Kidney (tissue), 14 donors: ENCODE data around the gene FRAS1. TPM values are rescaled to one million over a fixed set of nuclear protein-coding genes. Genes with fewer than 3 reads are reported as not detected.

Source experiments
- DNase-seq, 5 donors: peaks; one replicate each; pipeline ENCODE4 v3.0.0-alpha.2; 2013 to 2020
- FAIRE-seq: peaks from 2 replicates; lab custom pipeline; 2012; peaks lifted over from hg19 to GRCh38; lab: Jason Lieb, UNC
- H3K27ac ChIP-seq, 2 donors: one replicate each; pipeline ENCODE4 v1.7.0; 2013; ENCODE audit warnings: low read depth in 2 of 2, low read length in 2 of 2, inconsistent platforms in 1 of 2
- H3K27me3 ChIP-seq: one replicate; pipeline ENCODE4 v1.7.1; 2013; ENCODE audit warnings: low read length, inconsistent platforms; ENCODE audit not compliant: control insufficient read depth, insufficient read depth
- H3K36me3 ChIP-seq, 3 donors: one replicate each; pipeline versions ENCODE4 v1.7.0 to v1.7.1; 2013; ENCODE audit warnings: low read length in 3 of 3, control low read depth in 1 of 3, inconsistent platforms in 1 of 3; ENCODE audit not compliant: insufficient read depth in 3 of 3, control insufficient read depth in 2 of 3
- H3K4me1 ChIP-seq, 3 donors: one replicate each; pipeline versions ENCODE4 v1.7.0 to v1.7.1; 2013; ENCODE audit warnings: low read length in 3 of 3, inconsistent platforms in 1 of 3, low read depth in 1 of 3; ENCODE audit not compliant: control insufficient read depth in 2 of 3, insufficient read depth in 2 of 3
- H3K4me3 ChIP-seq, 3 donors: one replicate each; pipeline versions ENCODE4 v1.7.0 to v1.8.1; 2013; ENCODE audit warnings: low read length in 3 of 3, control low read depth in 1 of 3, inconsistent platforms in 1 of 3
- H3K9ac ChIP-seq, 3 donors: one replicate each; pipeline versions ENCODE4 v1.7.0 to v1.7.1; 2013; ENCODE audit warnings: low read length in 3 of 3, control low read depth in 1 of 3, inconsistent platforms in 1 of 3
- H3K9me3 ChIP-seq, 3 donors: one replicate each; pipeline versions ENCODE4 v1.7.0 to v1.7.1; 2013; ENCODE audit warnings: low read length in 3 of 3, control low read depth in 1 of 3, inconsistent platforms in 1 of 3; ENCODE audit not compliant: control insufficient read depth in 2 of 3, insufficient read depth in 1 of 3
- intact Hi-C: fragments of 100-400 bp; cut with DNase I; formaldehyde crosslinking; loops from one replicate; pipeline ENCODE4 v1.11.1; 2022
- polyA plus RNA-seq: library from polyadenylated mRNA; stranded (reverse); fragments of 350-450 nt; fragmentation: Illumina TruSeq; extraction: RNeasy Lipid Tissue Mini Kit (QIAGEN cat#74804); gene quantifications from one replicate; pipeline ENCODE4 v1.2.3, GENCODE V29; 2014; ENCODE audit warnings: low read depth, low replicate concordance; ENCODE audit not compliant: insufficient read depth
- total RNA-seq: library from RNA; stranded (reverse); fragmentation: NEBNext Ultra II Directional; extraction: Animal tissue kit (Norgen Biotek cat#: 25700); gene quantifications from one replicate; pipeline ENCODE4 v1.2.1, GENCODE V29; 2021
- TF ChIP-seq, protein P1 (sequence below): IDR thresholded peaks from 3 replicates; pipeline ENCODE4 v1.5.1; 2012; ENCODE audit warnings: mild to moderate bottlenecking, moderate library complexity, borderline replicate concordance; ENCODE audit not compliant: insufficient read depth; ENCODE audit errors: extremely low read depth
- donor health status: control.
- donor health status: control.
- donor health status: control.
- donor health status: control.
- donor health status: control.
- donor health status: DM: yes; HTN: yes; CAD: no.
- donor health status: Normal renal cell carcinoma (clear cell type).

FRAS1 gene
- total and polyA plus RNA-seq, 2 donors from 2014 or later = 6.5 to 31.5 TPM

DNA sequence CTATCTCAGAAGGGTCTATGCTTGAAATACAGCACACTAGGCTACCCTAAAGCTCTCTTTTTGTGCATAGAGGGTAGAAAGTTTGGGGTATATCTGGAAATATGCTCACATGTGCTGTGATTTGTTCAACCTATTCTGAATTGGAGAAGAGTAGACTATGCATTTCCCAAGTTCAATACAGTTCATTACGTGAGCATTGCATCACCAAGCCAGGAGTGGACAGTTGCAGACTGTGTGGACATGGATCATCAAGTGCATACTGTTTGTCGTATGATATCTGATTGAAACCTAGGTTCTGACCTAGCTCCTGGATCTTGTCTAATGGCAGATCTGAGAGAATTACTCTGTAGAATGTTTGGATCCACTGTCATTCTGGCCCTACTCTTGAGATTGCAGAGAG, 161.1 kb downstream of the FRAS1 start:
- H3K27me3 ChIP-seq = no peaks in the 10 kb centered on the region
- H3K9me3 ChIP-seq = no peaks in the 10 kb centered on the region
- no peak overlapping the region for H3K4me3 ChIP-seq
- H3K9ac ChIP-seq = no peak overlapping the region
- no peak overlapping the region for H3K27ac ChIP-seq
- H3K4me1 ChIP-seq = no peaks in the 10 kb centered on the region
- intact Hi-C loops = no loop called here
- H3K36me3 ChIP-seq = no peaks in the 10 kb centered on the region
- DNase-seq = no peak
- no peak for FAIRE-seq
- TF ChIP-seq, protein P1, sequence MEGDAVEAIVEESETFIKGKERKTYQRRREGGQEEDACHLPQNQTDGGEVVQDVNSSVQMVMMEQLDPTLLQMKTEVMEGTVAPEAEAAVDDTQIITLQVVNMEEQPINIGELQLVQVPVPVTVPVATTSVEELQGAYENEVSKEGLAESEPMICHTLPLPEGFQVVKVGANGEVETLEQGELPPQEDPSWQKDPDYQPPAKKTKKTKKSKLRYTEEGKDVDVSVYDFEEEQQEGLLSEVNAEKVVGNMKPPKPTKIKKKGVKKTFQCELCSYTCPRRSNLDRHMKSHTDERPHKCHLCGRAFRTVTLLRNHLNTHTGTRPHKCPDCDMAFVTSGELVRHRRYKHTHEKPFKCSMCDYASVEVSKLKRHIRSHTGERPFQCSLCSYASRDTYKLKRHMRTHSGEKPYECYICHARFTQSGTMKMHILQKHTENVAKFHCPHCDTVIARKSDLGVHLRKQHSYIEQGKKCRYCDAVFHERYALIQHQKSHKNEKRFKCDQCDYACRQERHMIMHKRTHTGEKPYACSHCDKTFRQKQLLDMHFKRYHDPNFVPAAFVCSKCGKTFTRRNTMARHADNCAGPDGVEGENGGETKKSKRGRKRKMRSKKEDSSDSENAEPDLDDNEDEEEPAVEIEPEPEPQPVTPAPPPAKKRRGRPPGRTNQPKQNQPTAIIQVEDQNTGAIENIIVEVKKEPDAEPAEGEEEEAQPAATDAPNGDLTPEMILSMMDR = no peak

DNA sequence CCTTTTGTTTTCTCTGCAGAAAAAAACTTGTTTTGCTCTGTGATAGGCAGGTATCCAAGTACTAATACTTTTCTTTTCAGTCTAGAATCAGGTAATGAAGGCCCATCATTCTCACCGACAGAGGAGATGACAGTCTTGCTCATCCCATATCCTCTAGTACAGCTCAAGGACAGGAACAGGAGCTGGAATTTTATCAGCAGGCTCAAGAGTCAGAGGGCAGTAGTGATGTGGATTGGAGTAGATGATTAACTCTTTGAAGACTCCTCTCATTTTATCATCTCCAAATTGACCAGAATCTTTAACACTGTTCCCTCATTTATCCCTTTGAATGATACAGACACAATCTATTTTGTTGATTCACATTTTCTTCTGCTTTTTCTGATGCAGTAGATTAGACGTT, 162.7 kb downstream of the FRAS1 start:
- FAIRE-seq = no peak
- Histone ChIP-seq H3K4me1 (no peaks in the 10 kb centered on the region), H3K27ac (no peak overlapping the region), H3K9me3 (no peaks in the 10 kb centered on the region), H3K4me3 (no peak overlapping the region), H3K27me3 (no peaks in the 10 kb centered on the region), H3K9ac (no peak overlapping the region), H3K36me3 (no peaks in the 10 kb centered on the region)
- intact Hi-C loops = no loop called here
- TF ChIP-seq, protein P1 = no peak
- DNase-seq = no peak

DNA sequence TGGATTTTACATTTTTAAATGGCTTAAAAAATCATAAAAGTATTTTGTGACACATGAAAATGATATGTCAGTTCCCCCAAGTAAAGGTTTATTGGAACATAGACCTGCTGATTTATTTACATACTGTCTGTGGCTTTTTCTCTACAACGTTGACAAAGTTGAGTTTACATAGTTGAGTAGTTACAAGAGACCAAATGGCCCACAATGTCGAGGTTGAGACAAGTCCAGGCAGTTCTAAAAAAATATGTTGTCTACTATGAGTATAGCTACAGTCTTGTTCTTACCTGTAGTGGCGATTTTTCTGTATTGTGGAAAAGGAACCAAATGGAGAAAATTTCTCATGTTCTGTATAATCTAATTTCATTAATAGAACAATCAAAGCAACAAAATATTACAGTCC, 163.2 kb downstream of the FRAS1 start:
- no peaks in the 10 kb centered on the region for H3K27me3 ChIP-seq
- intact Hi-C loops = no loop called here
- H3K9ac ChIP-seq = no peak overlapping the region
- H3K4me3 ChIP-seq = no peak overlapping the region
- no peak overlapping the region for H3K27ac ChIP-seq
- no peak for DNase-seq
- H3K36me3 ChIP-seq = no peaks in the 10 kb centered on the region
- no peaks in the 10 kb centered on the region for H3K4me1 ChIP-seq
- H3K9me3 ChIP-seq = no peaks in the 10 kb centered on the region
- FAIRE-seq = no peak
- TF ChIP-seq, protein P1 = no peak

DNA sequence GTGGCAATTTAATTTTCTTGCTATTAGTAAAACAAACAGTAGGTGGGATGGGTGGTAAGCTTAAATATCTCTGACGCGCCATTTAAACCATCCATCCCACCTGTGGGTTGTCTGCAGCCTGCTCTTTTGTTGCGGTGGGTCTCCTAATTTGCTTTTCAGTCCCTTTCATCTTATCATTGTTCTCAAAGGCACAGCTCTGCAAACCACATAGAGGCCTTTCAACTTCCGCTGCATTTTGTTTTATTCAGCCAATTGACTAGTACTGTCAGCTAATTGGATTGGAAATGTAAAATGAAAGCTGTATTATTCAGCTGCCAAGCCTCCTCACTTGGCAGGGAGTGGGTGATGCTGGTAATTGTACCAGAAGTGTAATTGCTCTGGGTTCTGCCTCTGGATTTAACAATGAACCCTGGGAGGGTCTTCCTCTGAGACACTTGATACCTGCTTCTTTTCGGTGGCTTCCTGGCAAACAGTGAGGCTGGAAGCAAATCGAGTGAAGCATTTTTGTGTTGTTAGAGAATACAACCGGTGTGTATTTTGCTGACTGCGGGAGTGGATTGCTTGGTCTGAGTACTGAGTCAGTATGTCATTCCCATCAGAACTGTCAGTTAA, 165.6 kb downstream of the FRAS1 start:
- intact Hi-C loops = no loop called here
- TF ChIP-seq, protein P1 = no peak
- FAIRE-seq (no peak), DNase-seq (peak in 3 of 5 donors; percentile 33 to 63 (median 43))
- Histone ChIP-seq H3K36me3 (no peaks in the 10 kb centered on the region), H3K27ac (no peak overlapping the region), H3K4me3 (no peak overlapping the region), H3K27me3 (no peaks in the 10 kb centered on the region), H3K4me1 (no peaks in the 10 kb centered on the region), H3K9me3 (no peaks in the 10 kb centered on the region), H3K9ac (no peak overlapping the region)
